Measurements from ENCODE around the gene CALML3. TPM values are rescaled to one million over a fixed set of nuclear protein-coding genes. Genes with fewer than 3 reads are reported as not detected.

CALML3 gene
- total and polyA plus RNA-seq, 12 donors, result 0.04 TPM; not detected in 11

GRCh38 chr10:5477948-5478693 lies 46.6 kb upstream of the CALML3 start:
- no peak for DNase-seq

GRCh38 chr10:5478694-5479305 lies 46.0 kb upstream of the CALML3 start:
- TF ChIP-seq CTCF (IDR thresholded peaks at IDR 0.05), result no peak
- no peak overlapping the region for H3K4me3 ChIP-seq
- H3K27ac ChIP-seq, result no peak overlapping the region
- no peaks in the 10 kb centered on the region for H3K9me3 ChIP-seq
- no peaks in the 10 kb centered on the region for H3K36me3 ChIP-seq
- intact Hi-C loops (cut with DNase I), result no loop called here
- ATAC-seq, result no peak
- 90 to 91% methylated on average over 18 of the region's 18 CpGs for WGBS, 2 donors
- H3K27me3 ChIP-seq, result no peaks in the 10 kb centered on the region
- no peaks in the 10 kb centered on the region for H3K4me1 ChIP-seq
- DNase-seq, result no peak

More at GRCh38 chr10:5477948-5478693, 46.6 kb upstream of the CALML3 start:
- no peak overlapping the region for H3K27ac ChIP-seq
- no peaks in the 10 kb centered on the region for H3K9me3 ChIP-seq
- H3K27me3 ChIP-seq, result no peaks in the 10 kb centered on the region
- ATAC-seq, result no peak
- H3K4me1 ChIP-seq, result no peaks in the 10 kb centered on the region
- TF ChIP-seq CTCF (IDR thresholded peaks at IDR 0.05), result no peak
- no peaks in the 10 kb centered on the region for H3K36me3 ChIP-seq
- 95 to 96% methylated on average over 11 of the region's 11 CpGs for WGBS, 2 donors
- H3K4me3 ChIP-seq, result no peak overlapping the region
- intact Hi-C loops (cut with DNase I), result no loop called here

- 79 to 86% methylated on average over 14 of the region's 14 CpGs for WGBS, 2 donors
- Histone ChIP-seq H3K27ac (no peak overlapping the region), H3K27me3 (no peaks in the 10 kb centered on the region), H3K4me1 (no peaks in the 10 kb centered on the region), H3K9me3 (peaks cover 0 to 3% (median 0%) of the 10 kb centered on the region in 11 donors), H3K36me3 (no peaks in the 10 kb centered on the region), H3K4me3 (no peak overlapping the region)
- intact Hi-C loops (cut with DNase I), result no loop called here
- TF ChIP-seq CTCF (IDR thresholded peaks at IDR 0.05), result no peak
- ATAC-seq (peak in 1 of 8 donors; percentile 42), DNase-seq (no peak)
These were observed 45.1 kb upstream of the CALML3 start for GRCh38 chr10:5479481-5480161.

GRCh38 chr10:5480162-5480941 lies 44.4 kb upstream of the CALML3 start:
- intact Hi-C loops (cut with DNase I), result no loop called here
- 87 to 89% methylated on average over 21 of the region's 21 CpGs for WGBS, 2 donors

More at GRCh38 chr10:5480162-5480941, 44.4 kb upstream of the CALML3 start:
- H3K36me3 ChIP-seq, result no peaks in the 10 kb centered on the region
- H3K4me3 ChIP-seq, result no peak overlapping the region
- peak in 1 of 8 donors; percentile 23 for ATAC-seq
- H3K4me1 ChIP-seq, result no peaks in the 10 kb centered on the region
- H3K27ac ChIP-seq, result no peak overlapping the region
- peaks cover 0 to 3% (median 0%) of the 10 kb centered on the region in 11 donors for H3K9me3 ChIP-seq
- no peaks in the 10 kb centered on the region for H3K27me3 ChIP-seq
- DNase-seq, result no peak
- TF ChIP-seq CTCF (IDR thresholded peaks at IDR 0.05), result no peak

Data from heart right ventricle (tissue), 16 donors.